Astrocyte of the cerebellum (primary cell): Measurements from ENCODE around the gene OPN4.

ENCODE experiments used
- DNase-seq: peaks from one replicate; pipeline ENCODE4 v3.0.0-alpha.2; 2011; ENCODE audit warnings: low read depth
- H3K4me3 ChIP-seq: 2 replicates; pipeline ENCODE4 v1.5.1; 2011; ENCODE audit warnings: mild to moderate bottlenecking, low read depth, low read length, moderate library complexity
- CTCF ChIP-seq: IDR thresholded peaks from 2 replicates; pipeline ENCODE4 v1.5.1; 2012; ENCODE audit warnings: low read length, low read depth, moderate library complexity, mild to moderate bottlenecking; ENCODE audit errors: missing control alignments
- in situ Hi-C: cut with HindIII; loops from 2 replicates; pipeline ENCODE4 v1.10.0; 2017; ENCODE audit warnings: low sequenced_read_pairs

OPN4 gene

GRCh38 chr10:86698207-86698940 is 44.0 kb downstream of the OPN4 start:
- DNase-seq, result no peak
- no peak overlapping the region for H3K4me3 ChIP-seq
- in situ Hi-C loops, result no loop called here
- no peak for TF ChIP-seq CTCF

GRCh38 chr10:86699125-86699524 is 44.8 kb downstream of the OPN4 start:
- no peak for TF ChIP-seq CTCF
- H3K4me3 ChIP-seq, result no peak overlapping the region
- in situ Hi-C loops, result no loop called here
- no peak for DNase-seq

- DNase-seq, result no peak
- H3K4me3 ChIP-seq, result no peak overlapping the region
- TF ChIP-seq CTCF, result no peak
- in situ Hi-C loops, result no loop called here
These were observed 45.2 kb downstream of the OPN4 start for GRCh38 chr10:86699541-86699940.

- DNase-seq, result no peak
- in situ Hi-C loops, result loop anchor here (5.0 kb wide), 1 partner anchor 187 kb away; no protein-coding TSS in a partner anchor
- no peak for TF ChIP-seq CTCF
- H3K4me3 ChIP-seq, result no peak overlapping the region
These were observed 45.9 kb downstream of the OPN4 start for GRCh38 chr10:86699991-86700840.

- in situ Hi-C loops, result loop anchor here (5.0 kb wide), 1 partner anchor 186 kb away; no protein-coding TSS in a partner anchor
- DNase-seq, result no peak
- H3K4me3 ChIP-seq, result no peak overlapping the region
- no peak for TF ChIP-seq CTCF
These were observed 46.7 kb downstream of the OPN4 start for GRCh38 chr10:86700851-86701617.

GRCh38 chr10:86703176-86703575 is 48.8 kb downstream of the OPN4 start:
- no peak for DNase-seq
- H3K4me3 ChIP-seq, result no peak overlapping the region
- no peak for TF ChIP-seq CTCF
- in situ Hi-C loops, result loop anchor here (5.0 kb wide), 1 partner anchor 184 kb away; no protein-coding TSS in a partner anchor
